Measurements from ENCODE around the gene ENTREP3. TPM values are rescaled to one million over a fixed set of nuclear protein-coding genes. Genes with fewer than 3 reads are reported as not detected.
A peak's percentile ranks its signal among the peaks of the same experiment; 100 is the strongest.

Gene ENTREP3
- total RNA-seq, 1 donor: 7.8 TPM

GRCh38 chr1:155260276-155260675, 5.0 kb upstream of the ENTREP3 start:
- no peak for DNase-seq (ENCODE audit: low read depth)
- H3K4me3 ChIP-seq (ENCODE audit: low read depth, low read length): no peak overlapping the region
- no peak for TF ChIP-seq CTCF (IDR thresholded peaks at IDR 0.05; ENCODE audit: insufficient read depth, low read depth, low read length)

- peak overlapping the region; percentile 85 for H3K4me3 ChIP-seq (ENCODE audit: low read depth, low read length)
- DNase-seq (ENCODE audit: low read depth): no peak
- no peak for TF ChIP-seq CTCF (IDR thresholded peaks at IDR 0.05; ENCODE audit: insufficient read depth, low read depth, low read length)
Measured at GRCh38 chr1:155256058-155256852, 972 bp upstream of the ENTREP3 start.

- no peak for TF ChIP-seq CTCF (IDR thresholded peaks at IDR 0.05; ENCODE audit: insufficient read depth, low read depth, low read length)
- no peak for DNase-seq (ENCODE audit: low read depth)
- peak overlapping the region; percentile 85 for H3K4me3 ChIP-seq (ENCODE audit: low read depth, low read length)
Measured at GRCh38 chr1:155254714-155255242, 505 bp downstream of the ENTREP3 start.

GRCh38 chr1:155254228-155254713, 1.0 kb downstream of the ENTREP3 start:
- H3K4me3 ChIP-seq (ENCODE audit: low read depth, low read length): peak overlapping the region; percentile 85
- no peak for DNase-seq (ENCODE audit: low read depth)
- TF ChIP-seq CTCF (IDR thresholded peaks at IDR 0.05; ENCODE audit: insufficient read depth, low read depth, low read length): no peak

- DNase-seq (ENCODE audit: low read depth): no peak
- TF ChIP-seq CTCF (IDR thresholded peaks at IDR 0.05; ENCODE audit: insufficient read depth, low read depth, low read length): no peak
Measured at GRCh38 chr1:155253797-155254196, 1.5 kb downstream of the ENTREP3 start.

GRCh38 chr1:155253208-155253607, 2.1 kb downstream of the ENTREP3 start:
- peak overlapping the region; percentile 85 for H3K4me3 ChIP-seq (ENCODE audit: low read depth, low read length)
- peak; percentile 17 for TF ChIP-seq CTCF (IDR thresholded peaks at IDR 0.05; ENCODE audit: insufficient read depth, low read depth, low read length)
- DNase-seq (ENCODE audit: low read depth): no peak

More at GRCh38 chr1:155253797-155254196, 1.5 kb downstream of the ENTREP3 start:
- peak overlapping the region; percentile 85 for H3K4me3 ChIP-seq (ENCODE audit: low read depth, low read length)
